Measurements from ENCODE around the gene PCDHA11.
"Not testable (repeated sequence)": the region's sequence is repeated elsewhere in the genome, so short reads cannot be mapped to it uniquely, and the experiment has no call there.

Gene PCDHA11

DNA sequence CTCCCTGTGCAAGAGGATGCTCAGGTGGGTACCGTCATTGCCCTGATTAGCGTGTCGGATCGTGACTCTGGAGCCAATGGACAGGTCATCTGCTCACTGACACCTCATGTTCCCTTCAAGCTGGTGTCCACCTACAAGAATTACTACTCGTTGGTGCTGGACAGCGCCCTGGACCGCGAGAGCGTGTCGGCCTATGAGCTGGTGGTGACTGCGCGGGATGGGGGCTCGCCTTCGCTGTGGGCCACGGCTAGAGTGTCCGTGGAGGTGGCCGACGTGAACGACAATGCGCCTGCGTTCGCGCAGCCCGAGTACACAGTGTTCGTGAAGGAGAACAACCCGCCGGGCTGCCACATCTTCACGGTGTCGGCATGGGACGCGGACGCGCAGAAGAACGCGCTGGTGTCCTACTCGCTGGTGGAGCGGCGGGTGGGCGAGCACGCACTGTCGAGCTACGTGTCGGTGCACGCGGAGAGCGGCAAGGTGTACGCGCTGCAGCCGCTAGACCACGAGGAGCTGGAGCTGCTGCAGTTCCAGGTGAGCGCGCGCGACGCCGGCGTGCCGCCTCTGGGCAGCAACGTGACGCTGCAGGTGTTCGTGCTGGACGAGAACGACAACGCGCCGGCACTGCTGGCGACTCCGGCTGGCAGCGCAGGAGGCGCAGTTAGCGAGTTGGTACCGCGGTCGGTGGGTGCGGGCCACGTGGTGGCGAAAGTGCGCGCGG, 7.9 kb downstream of the PCDHA11 start:
- Mint-ChIP-seq H3K9me3 (peaks cover 5 to 20% of the 10 kb centered on the region in 2 donors), H3K27me3 (peaks cover 43% of the 10 kb centered on the region)
- H3K4me3 Mint-ChIP-seq, H3K27ac Mint-ChIP-seq, DNase-seq, H3K4me1 Mint-ChIP-seq, ATAC-seq: not testable (repeated sequence)

DNA sequence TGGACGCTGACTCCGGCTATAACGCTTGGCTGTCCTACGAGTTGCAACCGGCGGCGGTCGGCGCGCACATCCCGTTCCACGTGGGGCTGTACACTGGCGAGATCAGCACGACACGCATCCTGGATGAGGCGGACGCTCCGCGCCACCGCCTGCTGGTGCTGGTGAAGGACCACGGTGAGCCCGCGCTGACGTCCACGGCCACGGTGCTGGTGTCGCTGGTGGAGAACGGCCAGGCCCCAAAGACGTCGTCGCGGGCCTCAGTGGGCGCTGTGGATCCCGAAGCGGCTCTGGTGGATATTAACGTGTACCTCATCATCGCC, 8.5 kb downstream of the PCDHA11 start:
- ATAC-seq: no peak
- H3K27me3 Mint-ChIP-seq: peaks cover 46% of the 10 kb centered on the region
- H3K4me1 Mint-ChIP-seq: no peaks in the 10 kb centered on the region
- H3K27ac Mint-ChIP-seq: no peak overlapping the region
- DNase-seq: no peak
- peaks cover 10 to 21% of the 10 kb centered on the region in 2 donors for H3K9me3 Mint-ChIP-seq
- no peak overlapping the region for H3K4me3 Mint-ChIP-seq

DNA sequence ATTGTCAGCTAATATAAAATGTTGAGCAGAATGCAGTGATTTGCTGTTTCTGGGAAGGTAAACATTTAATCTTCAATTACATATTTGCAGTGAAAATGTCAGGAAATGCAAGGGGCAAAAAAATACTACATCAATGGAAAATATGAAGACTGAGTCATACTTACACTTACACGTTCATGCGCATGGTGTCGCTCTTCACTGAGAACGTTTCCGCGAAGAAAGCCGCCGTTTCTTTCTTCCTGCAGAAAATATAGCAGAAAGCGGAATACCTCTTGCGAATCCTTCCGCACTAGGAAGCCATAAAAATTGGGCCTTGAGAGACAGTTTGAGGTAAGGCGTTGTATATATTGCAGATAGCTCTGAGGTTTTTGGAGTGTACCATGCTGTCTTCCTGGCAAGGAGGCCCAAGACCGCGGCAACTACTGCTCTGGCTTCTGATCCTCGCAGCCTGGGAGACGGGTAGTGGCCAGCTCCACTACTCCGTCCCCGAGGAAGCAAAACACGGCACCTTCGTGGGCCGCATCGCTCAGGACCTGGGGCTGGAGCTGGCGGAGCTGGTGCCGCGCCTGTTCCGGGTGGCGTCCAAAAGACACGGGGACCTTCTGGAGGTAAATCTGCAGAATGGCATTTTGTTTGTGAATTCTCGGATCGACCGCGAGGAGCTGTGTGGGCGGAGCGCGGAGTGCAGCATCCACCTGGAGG, 13.3 kb downstream of the PCDHA11 start, which contains the start of gene PCDHA13:
Gene PCDHA13, plus strand, starts transcription at position 236 of the 702 bp plus-strand sequence. Its CDS starts 145 bp downstream, at position 381.
- ATAC-seq (no peak), DNase-seq (no peak)
- Mint-ChIP-seq H3K9me3 (peaks cover 16 to 27% of the 10 kb centered on the region in 2 donors), H3K4me1 (no peaks in the 10 kb centered on the region), H3K4me3 (no peak within 1 kb of the TSS), H3K27ac (no peak within 1 kb of the TSS), H3K27me3 (peaks cover 27% of the 10 kb centered on the region)

DNA sequence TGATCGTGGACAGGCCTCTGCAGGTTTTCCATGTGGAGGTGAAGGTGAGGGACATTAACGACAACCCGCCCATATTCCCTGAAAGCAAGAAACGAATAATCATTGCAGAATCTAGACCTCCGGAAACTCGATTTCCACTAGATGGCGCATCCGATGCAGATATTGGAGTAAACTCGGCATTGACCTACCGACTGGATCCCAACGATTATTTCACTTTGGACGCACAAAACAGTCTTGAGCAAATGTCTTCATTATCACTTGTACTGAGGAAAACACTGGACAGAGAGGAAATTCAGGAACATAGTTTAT, 13.8 kb downstream of the PCDHA11 start:
- Mint-ChIP-seq H3K4me1 (no peaks in the 10 kb centered on the region), H3K27me3 (peaks cover 31% of the 10 kb centered on the region), H3K9me3 (peaks cover 20 to 29% of the 10 kb centered on the region in 2 donors), H3K4me3 (no peak overlapping the region), H3K27ac (no peak overlapping the region)
- no peak for DNase-seq
- ATAC-seq: no peak

DNA sequence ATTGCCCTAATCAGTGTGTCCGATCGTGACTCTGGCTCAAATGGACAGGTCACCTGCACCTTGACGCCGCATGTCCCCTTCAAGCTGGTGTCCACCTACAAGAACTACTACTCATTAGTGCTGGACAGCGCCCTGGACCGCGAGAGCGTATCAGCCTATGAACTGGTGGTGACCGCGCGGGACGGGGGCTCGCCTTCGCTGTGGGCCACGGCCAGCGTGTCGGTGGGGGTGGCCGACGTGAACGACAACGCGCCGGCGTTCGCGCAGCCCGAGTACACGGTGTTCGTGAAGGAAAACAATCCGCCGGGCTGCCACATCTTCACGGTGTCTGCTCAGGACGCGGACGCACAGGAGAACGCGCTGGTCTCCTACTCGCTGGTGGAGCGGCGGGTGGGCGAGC, 14.6 kb downstream of the PCDHA11 start:
- Mint-ChIP-seq H3K27ac (peak overlapping the region in 1 of 2 donors; percentile 50), H3K9me3 (peaks cover 22 to 30% of the 10 kb centered on the region in 2 donors), H3K27me3 (peaks cover 34% of the 10 kb centered on the region), H3K4me1 (no peaks in the 10 kb centered on the region), H3K4me3 (no peak overlapping the region)
- DNase-seq: no peak
- ATAC-seq: no peak

DNA sequence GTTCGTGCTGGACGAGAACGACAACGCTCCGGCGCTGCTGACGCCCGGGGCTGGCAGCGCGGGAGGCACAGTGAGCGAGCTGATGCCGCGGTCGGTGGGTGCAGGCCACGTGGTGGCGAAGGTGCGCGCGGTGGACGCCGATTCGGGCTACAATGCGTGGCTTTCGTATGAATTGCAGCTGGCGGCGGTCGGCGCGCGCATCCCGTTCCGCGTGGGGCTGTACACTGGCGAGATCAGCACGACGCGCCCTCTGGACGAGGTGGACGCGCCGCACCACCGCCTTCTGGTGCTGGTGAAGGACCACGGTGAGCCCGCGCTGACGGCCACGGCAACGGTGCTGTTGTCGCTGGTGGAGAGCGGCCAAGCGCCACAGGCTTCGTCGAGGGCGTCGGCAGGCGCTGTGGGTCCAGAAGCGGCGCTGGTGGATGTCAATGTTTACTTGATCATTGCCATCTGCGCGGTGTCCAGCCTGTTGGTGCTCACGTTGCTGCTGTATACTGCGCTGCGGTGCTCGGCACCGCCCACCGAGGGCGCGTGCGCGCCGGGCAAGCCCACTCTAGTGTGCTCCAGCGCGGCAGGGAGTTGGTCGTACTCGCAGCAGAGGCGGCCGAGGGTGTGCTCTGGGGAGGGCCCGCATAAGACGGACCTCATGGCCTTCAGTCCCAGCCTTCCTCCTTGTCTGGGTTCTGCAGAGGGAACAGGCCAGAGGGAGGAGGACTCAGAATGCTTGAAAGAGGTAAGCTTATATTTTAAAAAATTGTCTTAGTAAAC, 15.4 kb downstream of the PCDHA11 start:
- DNase-seq (no peak), ATAC-seq (no peak)
- Mint-ChIP-seq H3K27ac (no peak overlapping the region), H3K4me1 (no peaks in the 10 kb centered on the region), H3K9me3 (peaks cover 22 to 25% of the 10 kb centered on the region in 2 donors), H3K27me3 (peaks cover 34% of the 10 kb centered on the region), H3K4me3 (no peak overlapping the region)

DNA sequence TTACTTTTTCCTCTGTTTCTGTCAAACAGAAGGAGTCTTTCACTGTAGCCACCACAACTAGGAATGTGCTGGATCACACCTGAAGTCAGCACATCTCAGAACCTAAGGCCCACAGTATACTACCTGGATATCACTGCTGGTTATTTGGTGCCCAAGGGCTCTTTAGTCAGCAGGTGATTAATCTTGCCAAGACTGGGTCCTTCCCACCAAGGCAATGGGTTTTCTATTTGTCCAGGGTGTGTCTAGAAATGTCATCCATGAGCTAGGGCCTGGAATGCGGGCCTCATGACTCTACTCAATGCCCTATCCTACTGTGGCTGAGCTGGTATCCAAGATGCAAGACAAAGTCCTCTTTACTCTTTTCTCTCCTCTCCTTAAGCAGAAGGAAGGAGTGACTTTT, 47.6 kb downstream of the PCDHA11 start:
- H3K9me3 Mint-ChIP-seq: peaks cover 2 to 31% of the 10 kb centered on the region in 2 donors
- no peak overlapping the region for H3K27ac Mint-ChIP-seq
- ATAC-seq (no peak), DNase-seq (no peak)
- H3K27me3 Mint-ChIP-seq: no peaks in the 10 kb centered on the region
- H3K4me3 Mint-ChIP-seq: no peak overlapping the region
- no peaks in the 10 kb centered on the region for H3K4me1 Mint-ChIP-seq
